GM12864 (cell line): ENCODE data around the gene NDUFS6.

Experiments
- DNase-seq: peaks from one replicate; pipeline ENCODE4 v3.0.0-alpha.2; 2011; ENCODE audit warnings: low read depth
- H3K4me3 ChIP-seq: 2 replicates; pipeline ENCODE4 v1.5.1; 2011; ENCODE audit warnings: mild to moderate bottlenecking, low read depth, low read length, control low read depth
- CTCF ChIP-seq: IDR thresholded peaks from 2 replicates; pipeline ENCODE4 v1.5.1; 2011; ENCODE audit warnings: low read depth, mild to moderate bottlenecking, moderate library complexity, low read length, control low read depth, inconsistent platforms; ENCODE audit errors: missing control alignments

NDUFS6 gene

DNA sequence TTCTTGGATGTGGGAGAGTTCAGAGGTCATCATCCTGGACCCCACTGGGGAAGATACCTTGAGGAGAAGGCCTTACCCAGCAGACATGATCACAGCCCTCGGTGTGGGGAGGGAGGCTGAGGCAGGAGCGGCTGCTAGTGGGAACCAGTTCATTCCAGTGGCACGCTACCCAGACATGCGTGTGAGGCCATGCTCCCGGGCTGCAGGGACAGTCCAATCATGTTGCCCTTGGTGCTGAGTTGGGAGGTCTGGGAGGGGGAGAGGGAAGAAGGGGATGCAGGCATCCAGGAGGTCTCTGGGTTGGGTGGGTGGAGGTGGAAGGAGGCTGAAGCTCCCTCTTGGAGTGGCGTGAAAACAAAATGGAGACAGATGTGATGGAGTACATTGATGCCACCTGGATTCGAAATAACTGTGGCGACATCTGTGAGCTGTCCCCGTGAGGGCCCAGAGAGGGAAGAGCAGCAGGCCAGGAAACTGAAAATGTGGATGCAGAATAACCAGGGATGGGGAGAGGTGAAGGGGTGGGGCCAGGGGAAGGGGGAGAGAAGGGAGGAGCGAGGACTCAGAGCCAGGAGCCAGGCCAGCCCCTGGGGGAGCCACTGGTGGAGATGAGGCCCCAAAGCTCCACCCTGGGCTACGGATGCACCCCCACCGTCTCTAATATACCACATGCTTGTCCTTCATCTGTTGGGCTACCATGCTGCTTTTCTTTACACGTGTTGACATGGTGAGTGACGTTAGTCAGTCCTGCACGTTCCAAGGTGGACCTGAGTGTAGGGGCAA, 16.2 kb downstream of the NDUFS6 start:
- DNase-seq: no peak
- H3K4me3 ChIP-seq: no peak overlapping the region
- no peak for TF ChIP-seq CTCF

DNA sequence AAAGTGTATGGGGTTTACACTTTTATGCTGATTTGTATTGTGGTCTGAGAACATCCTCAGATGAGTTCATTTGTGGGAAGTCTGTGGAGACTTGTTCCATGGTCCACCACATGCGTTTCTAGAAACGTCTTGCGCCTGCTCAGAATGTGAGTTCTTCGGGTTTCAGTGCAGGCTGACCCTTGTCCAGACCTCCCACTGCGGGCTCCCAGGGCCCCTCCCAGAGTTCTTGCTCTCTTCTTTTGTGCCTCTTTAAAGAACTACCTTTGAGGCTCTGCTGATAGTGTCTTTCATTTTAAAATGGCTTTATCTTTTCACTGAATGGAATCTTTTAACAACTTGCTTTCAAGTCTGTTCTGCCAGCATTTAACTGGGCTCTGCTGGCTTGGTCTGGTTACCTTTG, 17.6 kb downstream of the NDUFS6 start:
- no peak overlapping the region for H3K4me3 ChIP-seq
- DNase-seq: no peak
- no peak for TF ChIP-seq CTCF

DNA sequence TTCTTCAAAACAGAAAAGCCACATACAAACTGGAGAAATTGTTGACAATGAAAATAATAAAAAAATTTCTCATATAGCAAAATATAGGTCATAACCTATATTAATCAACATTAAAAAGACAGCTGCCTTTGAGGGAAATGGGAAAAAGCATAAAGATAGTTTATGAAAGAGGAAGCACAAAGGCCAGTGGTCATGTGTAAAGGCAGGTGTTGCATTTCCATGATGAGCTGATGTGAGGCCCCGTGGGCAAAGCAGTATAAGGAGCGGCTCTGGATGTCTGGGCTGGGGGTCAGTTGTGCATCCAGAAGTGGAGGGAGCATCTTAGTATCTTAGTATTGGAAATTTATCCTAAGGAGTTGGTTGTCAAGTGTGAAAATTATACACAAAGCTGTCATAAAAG, 18.3 kb downstream of the NDUFS6 start:
- no peak for TF ChIP-seq CTCF
- no peak for DNase-seq
- H3K4me3 ChIP-seq: no peak overlapping the region

- H3K4me3 ChIP-seq: no peak overlapping the region
- no peak for TF ChIP-seq CTCF
- DNase-seq: no peak
These were observed 19.2 kb downstream of the NDUFS6 start for GRCh38 chr5:1820381-1820780.

- no peak for DNase-seq
- H3K4me3 ChIP-seq: no peak overlapping the region
- TF ChIP-seq CTCF: no peak
These were observed 19.7 kb downstream of the NDUFS6 start for GRCh38 chr5:1820926-1821325.

DNA sequence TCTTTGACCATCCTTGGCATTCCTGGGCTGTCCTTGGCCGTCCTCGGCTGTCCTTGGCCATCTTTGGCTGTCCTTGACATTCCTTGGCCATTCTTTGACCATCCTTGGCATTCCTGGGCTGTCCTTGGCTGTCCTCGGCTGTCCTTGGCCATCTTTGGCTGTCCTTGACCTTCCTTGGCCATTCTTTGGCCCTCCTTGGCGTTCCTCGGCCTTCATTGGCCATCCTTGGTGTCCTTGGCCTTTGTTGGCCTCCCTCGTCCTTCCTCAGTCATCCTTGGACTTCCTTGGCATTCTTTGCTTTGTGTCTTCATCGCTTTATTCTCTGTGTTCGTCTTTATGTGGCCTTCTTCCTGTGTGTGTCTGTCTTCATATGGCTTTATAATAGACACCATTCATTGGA, 20.7 kb downstream of the NDUFS6 start:
- no peak overlapping the region for H3K4me3 ChIP-seq
- no peak for TF ChIP-seq CTCF
- DNase-seq: no peak
